Measurements from ENCODE around the gene TECPR2. TPM values are rescaled to one million over a fixed set of nuclear protein-coding genes. Genes with fewer than 3 reads are reported as not detected.
"Not testable (repeated sequence)": the region's sequence is repeated elsewhere in the genome, so short reads cannot be mapped to it uniquely, and the experiment has no call there.

Gene TECPR2
- total RNA-seq, 1 donor from 2014 or later = 21.4 TPM

DNA sequence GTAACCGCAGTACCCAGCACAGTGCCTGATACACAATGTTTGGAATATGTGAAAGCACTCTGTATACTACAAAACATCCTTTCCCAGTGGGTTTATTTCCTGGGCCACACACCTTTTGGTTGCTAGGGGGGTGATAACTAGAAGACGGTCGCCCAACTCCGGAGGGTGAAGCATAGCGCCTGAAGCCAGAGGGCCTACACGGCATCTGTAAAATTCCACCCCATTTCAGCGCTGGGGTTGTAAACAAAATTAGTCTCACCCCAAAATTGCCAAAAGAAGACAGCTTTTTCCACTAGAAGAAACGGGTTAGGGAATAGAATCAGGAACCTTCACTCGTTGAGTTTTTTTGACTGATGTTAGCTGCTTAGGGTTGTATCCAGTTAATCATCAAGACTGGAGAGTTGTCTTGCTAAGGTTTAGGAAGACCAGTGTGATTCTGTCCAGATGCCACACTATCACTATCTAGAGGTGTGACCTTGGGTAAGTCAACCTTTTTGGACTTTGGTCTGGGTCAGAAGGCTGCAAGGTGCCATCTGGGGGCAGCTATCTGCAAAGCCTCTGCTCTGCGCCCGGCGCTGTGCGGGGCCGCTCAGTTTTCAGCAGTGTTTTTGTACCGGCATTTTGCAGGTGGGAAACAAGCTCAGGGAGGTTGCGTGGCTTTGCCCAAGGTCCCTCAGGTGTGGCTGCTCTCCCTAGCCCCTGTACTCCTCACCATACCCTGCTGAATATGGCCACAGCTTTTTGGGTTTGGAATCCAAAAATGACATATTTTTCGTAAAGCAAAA is 41.9 kb upstream of the TECPR2 start:
- Histone ChIP-seq H3K27ac (peak overlapping the region; percentile 95), H3K9me3 (no peaks in the 10 kb centered on the region), H3K4me3 (peak overlapping the region; percentile 77), H3K27me3 (no peaks in the 10 kb centered on the region), H3K36me3 (peaks cover 1% of the 10 kb centered on the region), H3K4me1 (peaks cover 20% of the 10 kb centered on the region)
- TF ChIP-seq, protein P1, sequence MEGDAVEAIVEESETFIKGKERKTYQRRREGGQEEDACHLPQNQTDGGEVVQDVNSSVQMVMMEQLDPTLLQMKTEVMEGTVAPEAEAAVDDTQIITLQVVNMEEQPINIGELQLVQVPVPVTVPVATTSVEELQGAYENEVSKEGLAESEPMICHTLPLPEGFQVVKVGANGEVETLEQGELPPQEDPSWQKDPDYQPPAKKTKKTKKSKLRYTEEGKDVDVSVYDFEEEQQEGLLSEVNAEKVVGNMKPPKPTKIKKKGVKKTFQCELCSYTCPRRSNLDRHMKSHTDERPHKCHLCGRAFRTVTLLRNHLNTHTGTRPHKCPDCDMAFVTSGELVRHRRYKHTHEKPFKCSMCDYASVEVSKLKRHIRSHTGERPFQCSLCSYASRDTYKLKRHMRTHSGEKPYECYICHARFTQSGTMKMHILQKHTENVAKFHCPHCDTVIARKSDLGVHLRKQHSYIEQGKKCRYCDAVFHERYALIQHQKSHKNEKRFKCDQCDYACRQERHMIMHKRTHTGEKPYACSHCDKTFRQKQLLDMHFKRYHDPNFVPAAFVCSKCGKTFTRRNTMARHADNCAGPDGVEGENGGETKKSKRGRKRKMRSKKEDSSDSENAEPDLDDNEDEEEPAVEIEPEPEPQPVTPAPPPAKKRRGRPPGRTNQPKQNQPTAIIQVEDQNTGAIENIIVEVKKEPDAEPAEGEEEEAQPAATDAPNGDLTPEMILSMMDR (IDR thresholded peaks at IDR 0.05) = no peak
- intact Hi-C loops (cut with DNase I) = no loop called here
- ATAC-seq (no peak), DNase-seq (no peak)

DNA sequence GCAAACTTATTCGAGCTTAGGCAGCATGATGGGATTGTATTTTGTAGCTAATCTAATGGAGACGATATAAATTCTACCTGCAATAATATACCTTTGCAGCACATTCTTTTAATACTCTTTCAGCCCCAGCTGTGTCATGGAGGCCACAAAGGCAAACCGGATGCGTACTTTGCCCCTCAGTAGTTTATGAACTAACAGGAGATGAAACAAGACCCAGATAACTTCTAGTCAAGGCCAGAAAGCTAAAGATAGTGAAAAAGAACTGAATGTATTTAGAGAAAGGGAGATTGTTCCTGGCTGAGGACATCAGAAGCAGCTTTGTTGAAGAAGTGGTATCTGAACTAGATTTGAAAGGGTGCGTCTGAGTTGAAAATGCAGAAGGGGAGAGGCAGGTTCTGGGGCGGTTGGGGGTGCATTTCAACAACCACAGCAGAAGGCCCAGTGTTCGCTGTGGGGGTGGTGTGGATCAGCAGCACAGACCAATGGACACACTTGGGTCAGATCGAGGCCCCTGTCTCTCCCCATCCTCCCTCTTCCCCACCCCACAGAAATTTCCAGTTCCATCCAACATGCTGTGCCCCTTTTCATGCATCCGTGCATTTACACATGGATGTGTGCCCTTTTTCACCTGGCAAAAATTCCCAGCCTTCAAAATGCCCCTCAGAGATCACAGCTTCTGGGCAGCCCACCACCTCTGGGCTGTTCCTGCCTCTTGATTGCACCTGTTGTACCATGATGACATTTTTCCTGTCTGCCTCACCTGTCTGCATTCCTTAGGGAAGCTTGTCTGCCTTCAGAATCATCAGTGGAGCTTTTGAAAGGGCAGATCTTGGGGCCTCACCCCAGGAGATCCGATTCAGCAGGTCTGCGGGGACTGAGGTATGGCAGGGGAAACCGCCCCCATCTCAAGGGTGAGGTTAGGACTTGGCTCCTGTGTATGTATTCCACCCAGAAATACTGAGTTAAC is 41.0 kb upstream of the TECPR2 start:
- TF ChIP-seq, protein P1 (IDR thresholded peaks at IDR 0.05) = no peak
- H3K27ac ChIP-seq = no peak overlapping the region
- H3K36me3 ChIP-seq = peaks cover 6% of the 10 kb centered on the region
- no peak overlapping the region for H3K4me3 ChIP-seq
- intact Hi-C loops (cut with DNase I) = no loop called here
- H3K4me1 ChIP-seq = peaks cover 16% of the 10 kb centered on the region
- H3K27me3 ChIP-seq = no peaks in the 10 kb centered on the region
- no peak for ATAC-seq
- DNase-seq = no peak
- H3K9me3 ChIP-seq = no peaks in the 10 kb centered on the region

DNA sequence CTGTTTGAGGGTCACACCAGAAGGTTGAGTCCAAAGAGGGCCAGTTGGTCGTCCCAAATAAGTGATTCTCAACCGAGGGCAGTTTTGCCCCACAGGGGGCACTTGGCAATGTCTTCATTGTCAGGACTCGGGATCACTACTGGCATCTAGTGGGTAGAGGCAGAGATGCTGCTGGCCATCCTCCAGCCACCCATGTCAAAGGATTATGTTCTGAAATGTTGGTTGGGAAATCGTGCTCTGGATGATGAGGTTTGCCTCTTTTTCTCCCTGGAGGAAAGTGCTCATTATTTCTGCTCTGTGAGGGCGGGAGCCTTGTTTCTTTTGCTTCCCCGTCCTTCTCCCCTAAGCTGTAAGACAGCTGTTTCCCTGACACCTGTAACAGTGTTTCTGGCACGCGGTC is 39.6 kb upstream of the TECPR2 start:
- Histone ChIP-seq H3K36me3 (peaks cover 6% of the 10 kb centered on the region), H3K4me3 (no peak overlapping the region), H3K27me3 (no peaks in the 10 kb centered on the region), H3K9me3 (no peaks in the 10 kb centered on the region), H3K27ac (no peak overlapping the region), H3K4me1 (peaks cover 16% of the 10 kb centered on the region)
- DNase-seq (peak; percentile 72), ATAC-seq (peak; percentile 39)
- intact Hi-C loops (cut with DNase I) = no loop called here
- TF ChIP-seq, protein P1 (IDR thresholded peaks at IDR 0.05) = peak; percentile 53

DNA sequence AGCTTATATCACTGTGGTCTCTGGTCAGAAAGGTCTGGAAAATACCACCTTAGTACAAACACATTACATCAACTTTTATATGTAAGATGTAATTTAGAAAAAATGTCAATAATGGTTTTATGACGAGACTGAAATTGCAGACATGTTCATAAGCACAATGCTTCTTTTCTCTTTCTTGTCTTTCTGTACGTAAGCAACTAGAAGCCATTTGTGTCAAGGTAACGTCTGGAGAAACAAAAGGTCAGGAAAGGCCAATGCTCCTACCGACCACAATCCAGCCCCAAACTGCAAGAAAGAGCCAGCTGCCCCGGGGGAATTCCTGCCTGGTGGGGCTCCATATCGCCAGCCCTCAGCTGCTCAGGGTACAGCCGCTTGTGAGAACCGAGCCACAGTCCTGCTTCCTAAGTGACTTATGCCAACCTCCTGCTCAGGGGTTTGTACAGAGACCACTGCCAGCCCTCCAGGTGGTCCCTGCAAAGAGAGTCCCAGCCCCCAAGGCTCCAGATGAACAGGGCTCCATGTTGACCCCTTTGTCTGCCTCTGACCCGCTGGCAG is 36.9 kb upstream of the TECPR2 start:
- DNase-seq (no peak), ATAC-seq (no peak)
- TF ChIP-seq, protein P1 (IDR thresholded peaks at IDR 0.05) = no peak
- H3K27me3 ChIP-seq = no peaks in the 10 kb centered on the region
- no peaks in the 10 kb centered on the region for H3K9me3 ChIP-seq
- intact Hi-C loops (cut with DNase I) = no loop called here
- no peak overlapping the region for H3K4me3 ChIP-seq
- peaks cover under 1% of the 10 kb centered on the region for H3K4me1 ChIP-seq
- H3K27ac ChIP-seq = no peak overlapping the region
- H3K36me3 ChIP-seq = peaks cover 6% of the 10 kb centered on the region

DNA sequence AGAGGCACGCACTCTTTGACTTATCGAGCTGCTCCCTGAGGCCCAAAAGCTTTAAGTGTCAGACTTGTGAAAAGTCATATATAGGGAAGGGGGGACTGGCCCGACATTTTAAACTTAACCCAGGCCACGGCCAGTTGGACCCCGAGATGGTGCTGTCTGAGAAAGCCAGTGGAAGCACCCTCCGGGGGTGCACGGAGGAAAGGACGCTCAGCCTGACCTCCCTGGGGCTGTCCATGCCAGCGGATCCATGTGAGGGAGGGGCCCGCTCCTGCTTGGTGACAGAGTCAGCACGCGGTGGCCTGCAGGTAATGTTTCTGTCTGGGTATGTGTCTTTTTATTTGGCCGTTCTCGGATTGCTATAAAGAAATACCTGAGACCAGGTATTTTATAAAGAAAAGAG is 36.2 kb upstream of the TECPR2 start:
- TF ChIP-seq, protein P1 (IDR thresholded peaks at IDR 0.05) = no peak
- H3K27ac ChIP-seq = no peak overlapping the region
- intact Hi-C loops (cut with DNase I) = no loop called here

DNA sequence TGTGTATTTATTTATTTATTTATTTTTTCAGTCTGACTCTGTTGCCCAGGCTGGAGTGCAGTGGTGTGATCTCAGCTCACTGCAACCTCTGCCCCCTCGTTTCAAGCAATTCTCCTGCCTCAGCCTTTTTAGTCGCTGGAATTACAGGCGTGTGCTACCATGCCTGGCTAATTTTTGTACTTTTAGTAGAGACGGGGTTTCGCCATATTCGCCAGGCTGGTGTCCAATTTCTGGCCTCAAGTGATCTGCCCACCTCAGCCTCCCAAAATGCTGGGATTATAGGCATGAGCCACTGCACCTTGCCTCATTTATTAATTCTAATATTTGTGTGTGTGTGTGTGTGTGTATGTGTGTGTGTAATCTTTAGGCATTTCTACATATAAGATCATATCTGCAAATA is 33.4 kb upstream of the TECPR2 start:
- H3K4me3 ChIP-seq; H3K9me3 ChIP-seq; intact Hi-C loops (cut with DNase I); H3K4me1 ChIP-seq; H3K27me3 ChIP-seq; ATAC-seq; H3K27ac ChIP-seq; DNase-seq: not testable (repeated sequence)
- H3K36me3 ChIP-seq = peaks cover 15% of the 10 kb centered on the region

More for the DNA sequence above, 36.2 kb upstream of the TECPR2 start:
- Histone ChIP-seq H3K27me3 (no peaks in the 10 kb centered on the region), H3K9me3 (no peaks in the 10 kb centered on the region), H3K4me1 (no peaks in the 10 kb centered on the region), H3K4me3 (no peak overlapping the region), H3K36me3 (peaks cover 9% of the 10 kb centered on the region)
- ATAC-seq (no peak), DNase-seq (no peak)

Data from upper lobe of right lung (tissue), 1 donor.